Measurements from ENCODE around the gene TFF3.

TFF3 gene

GRCh38 chr21:42264245-42265195 lies 50.7 kb downstream of the TFF3 start:
- DNase-seq = no peak

GRCh38 chr21:42263591-42264131 lies 51.5 kb downstream of the TFF3 start:
- peak; percentile 29 for DNase-seq

DNA sequence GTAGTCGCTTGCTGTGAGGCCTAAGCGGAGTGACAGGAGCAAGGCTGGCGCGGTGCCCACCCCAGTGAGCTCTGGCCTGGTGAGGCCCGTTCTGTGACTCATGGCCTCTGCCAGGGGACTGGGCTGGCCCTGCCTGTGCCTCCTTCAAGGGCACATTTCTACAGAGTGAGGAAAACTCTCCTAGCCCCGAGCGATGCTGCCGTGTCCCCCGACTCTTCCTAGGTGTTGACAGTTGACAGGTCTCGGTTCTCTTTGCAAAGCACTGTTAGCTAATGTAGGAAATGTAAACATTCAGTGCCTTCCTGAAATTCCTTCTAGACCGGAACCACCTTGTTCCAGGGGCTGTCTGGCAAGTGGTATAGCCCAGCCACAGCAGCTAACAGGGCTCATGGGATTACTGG lies 52.4 kb downstream of the TFF3 start:
- no peak for DNase-seq

GRCh38 chr21:42261829-42262200 lies 53.4 kb downstream of the TFF3 start:
- DNase-seq = no peak
